H9 (cell line): ENCODE results near the gene CACNA1D. TPM values are rescaled to one million over a fixed set of nuclear protein-coding genes. Genes with fewer than 3 reads are reported as not detected.

ENCODE experiments used
- DNase-seq: peaks from one replicate; pipeline ENCODE4 v3.0.0-alpha.2; 2017
- H2AFZ ChIP-seq: one replicate; pipeline ENCODE4 v1.6.1; 2013; ENCODE audit warnings: mild to moderate bottlenecking, low read length, control low read depth, moderate library complexity
- H2AK5ac ChIP-seq: 2 replicates; pipeline ENCODE4 v1.6.1; 2013; ENCODE audit warnings: low read length, control low read depth, mixed read lengths; ENCODE audit not compliant: insufficient read length
- H2BK120ac ChIP-seq: one replicate; pipeline ENCODE4 v1.6.1; 2013; ENCODE audit warnings: low read depth, mild to moderate bottlenecking, low read length, control low read depth, inconsistent platforms; ENCODE audit not compliant: poor library complexity, severe bottlenecking
- H2BK12ac ChIP-seq: 2 replicates; pipeline ENCODE4 v1.6.1; 2013; ENCODE audit warnings: low read length, control low read depth, mixed read lengths, low read depth; ENCODE audit not compliant: insufficient read length
- H2BK15ac ChIP-seq: 2 replicates; pipeline ENCODE4 v1.6.1; 2013; ENCODE audit warnings: low read depth, low read length, control low read depth
- H2BK20ac ChIP-seq: one replicate; pipeline ENCODE4 v1.6.1; 2013; ENCODE audit warnings: low read depth, mild to moderate bottlenecking, low read length, control low read depth, inconsistent platforms; ENCODE audit not compliant: poor library complexity, severe bottlenecking
- H2BK5ac ChIP-seq: 2 replicates; pipeline ENCODE4 v1.6.1; 2013; ENCODE audit warnings: low read length, control low read depth, mixed read lengths; ENCODE audit not compliant: insufficient read length
- H3K14ac ChIP-seq: 2 replicates; pipeline ENCODE4 v1.6.1; 2013; ENCODE audit warnings: low read length, control low read depth; ENCODE audit not compliant: insufficient read depth
- H3K18ac ChIP-seq: 2 replicates; pipeline ENCODE4 v1.6.1; 2013; ENCODE audit warnings: low read depth, mild to moderate bottlenecking, mixed read lengths, low read length, control low read depth; ENCODE audit not compliant: insufficient read length
- H3K23ac ChIP-seq: 2 replicates; pipeline ENCODE4 v1.6.1; 2013; ENCODE audit warnings: low read length, control low read depth, mixed read lengths, low read depth; ENCODE audit not compliant: insufficient read length
- H3K23me2 ChIP-seq: 2 replicates; pipeline ENCODE4 v1.6.1; 2013; ENCODE audit warnings: low read depth, mild to moderate bottlenecking, mixed read lengths, low read length, control low read depth; ENCODE audit not compliant: insufficient read length, poor library complexity, severe bottlenecking
- H3K27ac ChIP-seq: 2 replicates; pipeline ENCODE4 v1.5.1; 2013; ENCODE audit warnings: low read length, control low read depth, mixed read lengths, low read depth; ENCODE audit not compliant: insufficient read length
- H3K27me3 ChIP-seq: 2 replicates; pipeline ENCODE4 v1.6.1; 2013; ENCODE audit warnings: low read length, control low read depth, inconsistent platforms; ENCODE audit not compliant: insufficient read depth
- H3K4ac ChIP-seq: 2 replicates; pipeline ENCODE4 v1.6.1; 2013; ENCODE audit warnings: low read depth, mild to moderate bottlenecking, control low read depth, inconsistent platforms, low read length, moderate library complexity
- H3K4me1 ChIP-seq: 2 replicates; pipeline ENCODE4 v1.6.1; 2013; ENCODE audit warnings: low read length, control low read depth, inconsistent platforms; ENCODE audit not compliant: insufficient read depth
- H3K4me2 ChIP-seq: 2 replicates; pipeline ENCODE4 v1.6.1; 2013; ENCODE audit warnings: low read length, control low read depth, mixed read lengths; ENCODE audit not compliant: insufficient read length, insufficient read depth
- H3K56ac ChIP-seq: 2 replicates; pipeline ENCODE4 v1.6.1; 2013; ENCODE audit warnings: low read depth, mild to moderate bottlenecking, mixed read lengths, low read length, control low read depth; ENCODE audit not compliant: insufficient read length
- H3K79me1 ChIP-seq: 2 replicates; pipeline ENCODE4 v1.6.1; 2013; ENCODE audit warnings: low read depth, mild to moderate bottlenecking, moderate library complexity, low read length, control low read depth, inconsistent platforms; ENCODE audit not compliant: insufficient read depth, poor library complexity, severe bottlenecking
- H3K79me2 ChIP-seq: 2 replicates; pipeline ENCODE4 v1.6.1; 2013; ENCODE audit warnings: low read length, control low read depth, inconsistent platforms; ENCODE audit not compliant: insufficient read depth
- H3K9ac ChIP-seq: 2 replicates; pipeline ENCODE4 v1.6.1; 2013; ENCODE audit warnings: low read length, control low read depth, mixed read lengths; ENCODE audit not compliant: insufficient read length; ENCODE audit errors: extremely low read depth
- H3K9me3 ChIP-seq: one replicate; pipeline ENCODE4 v1.6.1; 2013; ENCODE audit warnings: low read depth, low read length, inconsistent platforms; ENCODE audit not compliant: control insufficient read depth
- H3T11ph ChIP-seq: one replicate; pipeline ENCODE4 v1.6.1; 2013; ENCODE audit warnings: mild to moderate bottlenecking, low read length, control low read depth, inconsistent platforms
- H4K20me1 ChIP-seq: one replicate; pipeline ENCODE4 v1.6.1; 2013; ENCODE audit not compliant: control insufficient read depth, insufficient read length, insufficient read depth
- H4K5ac ChIP-seq: 2 replicates; pipeline ENCODE4 v1.6.1; 2013; ENCODE audit warnings: low read depth, mild to moderate bottlenecking, mixed read lengths, low read length, control low read depth; ENCODE audit not compliant: insufficient read length
- H4K8ac ChIP-seq: replicated peaks from 2 replicates; pipeline ENCODE4 v1.6.1; 2013; ENCODE audit warnings: low read length, control low read depth, mixed read lengths, low read depth; ENCODE audit not compliant: insufficient read length
- H4K91ac ChIP-seq: 2 replicates; pipeline ENCODE4 v1.6.1; 2013; ENCODE audit warnings: low read depth, mild to moderate bottlenecking, moderate library complexity, mixed read lengths, low read length, control low read depth; ENCODE audit not compliant: insufficient read length
- H3K27ac Mint-ChIP-seq, 3 experiments: 2 replicates in 2 of 3; 3 replicates in 1 of 3; pipeline ENCODE4 v1.8.0; 2020 to 2021; ENCODE audit warnings: mixed read lengths in 3 of 3, mild to moderate bottlenecking in 1 of 3, moderate library complexity in 1 of 3
- H3K27me3 Mint-ChIP-seq: 2 replicates; pipeline ENCODE4 v1.8.0; 2021; ENCODE audit warnings: low read depth, mild to moderate bottlenecking, moderate library complexity, mixed read lengths
- H3K36me3 Mint-ChIP-seq, 3 experiments: 2 replicates in 2 of 3; 3 replicates in 1 of 3; pipeline ENCODE4 v1.8.0; 2020 to 2021; ENCODE audit warnings: low read depth in 3 of 3, mixed read lengths in 3 of 3; ENCODE audit not compliant: insufficient read depth in 1 of 3
- H3K4me1 Mint-ChIP-seq, 2 experiments: 2 replicates each; pipeline ENCODE4 v1.8.0; 2020; ENCODE audit warnings: mixed read lengths in 2 of 2
- H3K4me3 Mint-ChIP-seq, 2 experiments: 2 replicates in 1 of 2; 3 replicates in 1 of 2; pipeline ENCODE4 v1.8.0; 2020 to 2021; ENCODE audit warnings: mild to moderate bottlenecking in 2 of 2, mixed read lengths in 2 of 2, moderate library complexity in 1 of 2
- H3K9me3 Mint-ChIP-seq, 2 experiments: 2 replicates in 1 of 2; 3 replicates in 1 of 2; pipeline ENCODE4 v1.8.0; 2020; ENCODE audit warnings: mild to moderate bottlenecking in 2 of 2, mixed read lengths in 2 of 2, moderate library complexity in 1 of 2
- CTCF ChIP-seq: fragments of 200-600 bp; sonication (generic); conservative IDR thresholded peaks from 3 replicates; pipeline ENCODE4 v1.8.0; 2021; ENCODE audit warnings: antibody characterized with exemption, mild to moderate bottlenecking
- WGBS: extraction: QIAGEN DNeasy Blood & Tissue Kit; methylation state at CpG from one replicate; pipeline ENCODE4 v1.1.7; 2013; ENCODE audit warnings: missing lambda C conversion rate, low lambda C conversion rate, mixed read lengths; ENCODE audit not compliant: insufficient read length; ENCODE audit errors: extremely low coverage; 5-methylcytosine and 5-hydroxymethylcytosine counted together
- total RNA-seq: library from RNA; stranded (reverse); gene quantifications from 2 replicates; pipeline ENCODE4 v1.2.1, GENCODE V29; 2021

CACNA1D gene
- total RNA-seq, 1 experiment from 2014 or later: 3.5 TPM

- TF ChIP-seq CTCF: no peak
- Mint-ChIP-seq H3K27me3 (peaks cover 4% of the 10 kb centered on the region), H3K9me3 (no peaks in the 10 kb centered on the region), H3K4me1 (peaks cover 0 to 9% of the 10 kb centered on the region in 2 experiments; a peak in 3 of 4 replicates), H3K27ac (no peak overlapping the region), H3K4me3 (no peak overlapping the region), H3K36me3 (no peaks in the 10 kb centered on the region)
- no peak overlapping the region for H2AFZ ChIP-seq
- H3K14ac ChIP-seq: no peak overlapping the region; the same call in 1 of the 2 replicates
- H2BK12ac ChIP-seq: no peak overlapping the region
- H4K91ac ChIP-seq: no peak overlapping the region
- H4K8ac ChIP-seq: no peak overlapping the region
- no peak overlapping the region for H3K4me2 ChIP-seq
- no peak overlapping the region for H2BK5ac ChIP-seq
- no peak overlapping the region for H3K18ac ChIP-seq
- H4K5ac ChIP-seq: no peak overlapping the region
- H2BK15ac ChIP-seq: no peak overlapping the region
- H3K79me1 ChIP-seq: no peaks in the 10 kb centered on the region
- no peak overlapping the region for H3T11ph ChIP-seq
- no peaks in the 10 kb centered on the region for H3K79me2 ChIP-seq
- no peaks in the 10 kb centered on the region for H3K23me2 ChIP-seq
- no peak overlapping the region for H3K56ac ChIP-seq
- H3K4ac ChIP-seq: no peak overlapping the region
- no peaks in the 10 kb centered on the region for H3K9me3 ChIP-seq
- no peak overlapping the region for H2BK20ac ChIP-seq
- H3K27ac ChIP-seq: no peak overlapping the region
- H3K9ac ChIP-seq: no peak overlapping the region
- no CpG with 5 or more reads among the region's 6 CpGs for WGBS
- no peak overlapping the region for H2BK120ac ChIP-seq
- no peak overlapping the region for H3K23ac ChIP-seq
- no peaks in the 10 kb centered on the region for H4K20me1 ChIP-seq
- no peak for DNase-seq
- H2AK5ac ChIP-seq: no peak overlapping the region
- H3K4me1 ChIP-seq: no peaks in the 10 kb centered on the region; the same call in 1 of the 2 replicates
- no peaks in the 10 kb centered on the region for H3K27me3 ChIP-seq
Measured at GRCh38 chr3:53680028-53680427, 185.6 kb downstream of the CACNA1D start.
